SK-N-SH treated with all-trans-retinoic acid at 6 μM for 48 hours (cell line): Measurements from ENCODE around the gene NTN1.

Experiments
- ARNTL ChIP-seq: fragments of 450-650 bp; formaldehyde crosslinking; IDR thresholded peaks from 2 replicates; pipeline ENCODE4 v1.5.0; 2020; ENCODE audit warnings: low read depth, mild to moderate bottlenecking, moderate library complexity, borderline replicate concordance
- ESRRG ChIP-seq: fragments of 250-450 bp; sonication (Bioruptor Pico); IDR thresholded peaks from 2 replicates; pipeline ENCODE4 v1.6.1; 2021; ENCODE audit warnings: mild to moderate bottlenecking
- ISL1 ChIP-seq: fragments of 250-450 bp; sonication (Bioruptor Pico); IDR thresholded peaks from 2 replicates; pipeline ENCODE4 v2.1.2; 2022; ENCODE audit warnings: mild to moderate bottlenecking, moderate library complexity
- PPARA ChIP-seq: fragments of 250-450 bp; sonication (Bioruptor Pico); IDR thresholded peaks from 2 replicates; pipeline ENCODE4 v1.5.0; 2020; ENCODE audit warnings: mild to moderate bottlenecking, borderline replicate concordance
- SNAI2 ChIP-seq: fragments of 250-450 bp; sonication (Bioruptor Pico); IDR thresholded peaks from 2 replicates; pipeline ENCODE4 v1.5.0; 2020; ENCODE audit warnings: mild to moderate bottlenecking, moderate library complexity
- TOX ChIP-seq: fragments of 250-450 bp; sonication (Bioruptor Pico); IDR thresholded peaks from 2 replicates; pipeline ENCODE4 v1.8.0; 2021; ENCODE audit warnings: mild to moderate bottlenecking, moderate library complexity, borderline replicate concordance
- ZC3H10 ChIP-seq: fragments of 250-450 bp; sonication (Bioruptor Pico); IDR thresholded peaks from 2 replicates; pipeline ENCODE4 v1.5.1; 2021; ENCODE audit warnings: mild to moderate bottlenecking, moderate library complexity
- ZFP30 ChIP-seq: fragments of 450-650 bp; formaldehyde crosslinking; IDR thresholded peaks from 2 replicates; pipeline ENCODE4 v1.5.0; 2022; ENCODE audit warnings: mild to moderate bottlenecking, moderate library complexity
- ZNF565 ChIP-seq: fragments of 450-650 bp; formaldehyde crosslinking; conservative IDR thresholded peaks from 2 replicates; pipeline ENCODE4 v1.5.0; 2020; ENCODE audit warnings: low read depth, mild to moderate bottlenecking, moderate library complexity
- ZNF70 ChIP-seq: fragments of 450-650 bp; formaldehyde crosslinking; IDR thresholded peaks from 2 replicates; pipeline ENCODE4 v1.5.0; 2020; ENCODE audit warnings: mild to moderate bottlenecking, moderate library complexity
- TF ChIP-seq, protein P1 (sequence below): fragments of 250-450 bp; sonication (Bioruptor Pico); IDR thresholded peaks from 2 replicates; pipeline ENCODE4 v1.8.0; 2020; ENCODE audit warnings: mild to moderate bottlenecking, moderate library complexity, borderline replicate concordance
- TF ChIP-seq, protein P2 (sequence below): fragments of 250-450 bp; sonication (Bioruptor Pico); IDR thresholded peaks from 2 replicates; pipeline ENCODE4 v1.5.1; 2020; ENCODE audit warnings: low read depth, mild to moderate bottlenecking, moderate library complexity
- TF ChIP-seq, protein P3 (sequence below): fragments of 250-450 bp; sonication (Bioruptor Pico); IDR thresholded peaks from 2 replicates; pipeline ENCODE4 v1.5.1; 2021; ENCODE audit warnings: mild to moderate bottlenecking, moderate library complexity
- TF ChIP-seq, protein P4 (sequence below): fragments of 250-450 bp; sonication (Bioruptor Pico); IDR thresholded peaks from 2 replicates; pipeline ENCODE4 v1.8.0; 2021; ENCODE audit warnings: low read depth, mild to moderate bottlenecking, moderate library complexity, borderline replicate concordance

DNA sequence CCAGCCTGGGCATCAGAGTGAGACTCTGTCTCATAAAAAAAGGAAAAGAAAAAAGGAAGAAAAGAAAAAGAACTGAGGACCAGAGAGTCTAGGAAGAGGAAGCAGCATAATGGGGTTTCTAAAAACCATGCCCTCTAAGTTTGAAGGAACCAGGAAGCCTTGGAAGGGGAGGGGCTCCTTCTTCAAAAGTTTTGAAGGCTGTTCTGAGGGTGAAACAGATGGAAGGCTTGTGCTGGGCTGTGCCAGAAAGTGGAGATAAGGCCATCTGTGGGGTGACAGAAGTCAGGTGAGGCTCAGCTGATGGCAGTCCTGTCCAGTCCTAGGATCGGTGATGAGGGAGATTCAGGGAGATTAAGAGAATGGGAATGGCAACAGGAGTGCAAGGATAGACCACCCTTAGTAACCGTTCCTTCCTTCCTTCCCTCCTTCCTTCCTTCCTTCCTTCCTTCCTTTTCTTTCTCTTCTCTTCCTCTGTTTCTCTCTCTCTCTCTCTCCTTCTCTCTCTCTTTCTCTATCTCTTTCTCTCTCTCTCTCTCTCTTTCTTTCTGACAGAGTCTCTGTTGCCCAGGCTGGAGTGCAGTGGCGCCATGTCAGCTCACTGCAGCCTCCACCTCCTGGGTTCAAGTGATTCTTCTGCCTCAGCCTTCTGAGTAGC is 182.6 kb downstream of the NTN1 start:
- TF ChIP-seq, protein P1, sequence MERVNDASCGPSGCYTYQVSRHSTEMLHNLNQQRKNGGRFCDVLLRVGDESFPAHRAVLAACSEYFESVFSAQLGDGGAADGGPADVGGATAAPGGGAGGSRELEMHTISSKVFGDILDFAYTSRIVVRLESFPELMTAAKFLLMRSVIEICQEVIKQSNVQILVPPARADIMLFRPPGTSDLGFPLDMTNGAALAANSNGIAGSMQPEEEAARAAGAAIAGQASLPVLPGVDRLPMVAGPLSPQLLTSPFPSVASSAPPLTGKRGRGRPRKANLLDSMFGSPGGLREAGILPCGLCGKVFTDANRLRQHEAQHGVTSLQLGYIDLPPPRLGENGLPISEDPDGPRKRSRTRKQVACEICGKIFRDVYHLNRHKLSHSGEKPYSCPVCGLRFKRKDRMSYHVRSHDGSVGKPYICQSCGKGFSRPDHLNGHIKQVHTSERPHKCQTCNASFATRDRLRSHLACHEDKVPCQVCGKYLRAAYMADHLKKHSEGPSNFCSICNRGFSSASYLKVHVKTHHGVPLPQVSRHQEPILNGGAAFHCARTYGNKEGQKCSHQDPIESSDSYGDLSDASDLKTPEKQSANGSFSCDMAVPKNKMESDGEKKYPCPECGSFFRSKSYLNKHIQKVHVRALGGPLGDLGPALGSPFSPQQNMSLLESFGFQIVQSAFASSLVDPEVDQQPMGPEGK, result no peak
- TF ChIP-seq ZC3H10 (CRISPR knock-in tag), result no peak
- TF ChIP-seq TOX (CRISPR knock-in tag), result no peak
- TF ChIP-seq, protein P2, sequence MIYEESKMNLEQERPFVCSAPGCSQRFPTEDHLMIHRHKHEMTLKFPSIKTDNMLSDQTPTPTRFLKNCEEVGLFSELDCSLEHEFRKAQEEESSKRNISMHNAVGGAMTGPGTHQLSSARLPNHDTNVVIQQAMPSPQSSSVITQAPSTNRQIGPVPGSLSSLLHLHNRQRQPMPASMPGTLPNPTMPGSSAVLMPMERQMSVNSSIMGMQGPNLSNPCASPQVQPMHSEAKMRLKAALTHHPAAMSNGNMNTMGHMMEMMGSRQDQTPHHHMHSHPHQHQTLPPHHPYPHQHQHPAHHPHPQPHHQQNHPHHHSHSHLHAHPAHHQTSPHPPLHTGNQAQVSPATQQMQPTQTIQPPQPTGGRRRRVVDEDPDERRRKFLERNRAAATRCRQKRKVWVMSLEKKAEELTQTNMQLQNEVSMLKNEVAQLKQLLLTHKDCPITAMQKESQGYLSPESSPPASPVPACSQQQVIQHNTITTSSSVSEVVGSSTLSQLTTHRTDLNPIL, result no peak
- TF ChIP-seq ISL1 (CRISPR knock-in tag), result no peak
- no peak for TF ChIP-seq PPARA
- TF ChIP-seq, protein P3, sequence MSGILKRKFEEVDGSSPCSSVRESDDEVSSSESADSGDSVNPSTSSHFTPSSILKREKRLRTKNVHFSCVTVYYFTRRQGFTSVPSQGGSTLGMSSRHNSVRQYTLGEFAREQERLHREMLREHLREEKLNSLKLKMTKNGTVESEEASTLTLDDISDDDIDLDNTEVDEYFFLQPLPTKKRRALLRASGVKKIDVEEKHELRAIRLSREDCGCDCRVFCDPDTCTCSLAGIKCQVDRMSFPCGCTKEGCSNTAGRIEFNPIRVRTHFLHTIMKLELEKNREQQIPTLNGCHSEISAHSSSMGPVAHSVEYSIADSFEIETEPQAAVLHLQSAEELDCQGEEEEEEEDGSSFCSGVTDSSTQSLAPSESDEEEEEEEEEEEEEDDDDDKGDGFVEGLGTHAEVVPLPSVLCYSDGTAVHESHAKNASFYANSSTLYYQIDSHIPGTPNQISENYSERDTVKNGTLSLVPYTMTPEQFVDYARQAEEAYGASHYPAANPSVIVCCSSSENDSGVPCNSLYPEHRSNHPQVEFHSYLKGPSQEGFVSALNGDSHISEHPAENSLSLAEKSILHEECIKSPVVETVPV, result no peak
- TF ChIP-seq ZNF565 (CRISPR knock-in tag), result no peak
- no peak for TF ChIP-seq SNAI2
- TF ChIP-seq ARNTL (CRISPR knock-in tag), result no peak
- TF ChIP-seq, protein P4, sequence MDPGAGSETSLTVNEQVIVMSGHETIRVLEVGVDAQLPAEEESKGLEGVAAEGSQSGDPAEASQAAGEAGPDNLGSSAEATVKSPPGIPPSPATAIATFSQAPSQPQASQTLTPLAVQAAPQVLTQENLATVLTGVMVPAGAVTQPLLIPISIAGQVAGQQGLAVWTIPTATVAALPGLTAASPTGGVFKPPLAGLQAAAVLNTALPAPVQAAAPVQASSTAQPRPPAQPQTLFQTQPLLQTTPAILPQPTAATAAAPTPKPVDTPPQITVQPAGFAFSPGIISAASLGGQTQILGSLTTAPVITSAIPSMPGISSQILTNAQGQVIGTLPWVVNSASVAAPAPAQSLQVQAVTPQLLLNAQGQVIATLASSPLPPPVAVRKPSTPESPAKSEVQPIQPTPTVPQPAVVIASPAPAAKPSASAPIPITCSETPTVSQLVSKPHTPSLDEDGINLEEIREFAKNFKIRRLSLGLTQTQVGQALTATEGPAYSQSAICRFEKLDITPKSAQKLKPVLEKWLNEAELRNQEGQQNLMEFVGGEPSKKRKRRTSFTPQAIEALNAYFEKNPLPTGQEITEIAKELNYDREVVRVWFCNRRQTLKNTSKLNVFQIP (CRISPR knock-in tag), result no peak
- TF ChIP-seq ZFP30, result no peak
- TF ChIP-seq ESRRG (CRISPR knock-in tag), result no peak
- TF ChIP-seq ZNF70 (CRISPR knock-in tag), result no peak
